Neural progenitor cell (in vitro differentiated cells): ENCODE measurements around the gene MAD1L1. TPM values are rescaled to one million over a fixed set of nuclear protein-coding genes. Genes with fewer than 3 reads are reported as not detected.
A peak's percentile ranks its signal among the peaks of the same experiment; 100 is the strongest.

Source experiments
- DNase-seq: peaks from one replicate; pipeline ENCODE4 v3.0.0-alpha.2; 2016; ENCODE audit warnings: low spot score
- H2AFZ ChIP-seq: fragments of 200-600 bp; sonication (generic); replicated peaks from 2 replicates; pipeline ENCODE4 v1.6.1; 2016; ENCODE audit warnings: antibody characterized with exemption
- H3F3A ChIP-seq: fragments of 200-600 bp; sonication (generic); 2 replicates; pipeline ENCODE4 v1.6.1; 2016; ENCODE audit warnings: antibody characterized with exemption, low read depth
- H3K27ac ChIP-seq: fragments of 200-600 bp; sonication (generic); 2 replicates; pipeline ENCODE4 v1.5.1; 2016; ENCODE audit warnings: mild to moderate bottlenecking
- H3K27me3 ChIP-seq: fragments of 200-600 bp; sonication (generic); 2 replicates; pipeline ENCODE4 v1.6.1; 2016; ENCODE audit warnings: mild to moderate bottlenecking, moderate library complexity
- H3K36me3 ChIP-seq: fragments of 200-600 bp; sonication (generic); 2 replicates; pipeline ENCODE4 v1.5.1; 2016
- H3K4me1 ChIP-seq: fragments of 200-600 bp; sonication (generic); 2 replicates; pipeline ENCODE4 v1.6.1; 2016; ENCODE audit warnings: mixed run types
- H3K4me2 ChIP-seq: fragments of 200-600 bp; sonication (generic); 2 replicates; pipeline ENCODE4 v1.6.1; 2016
- H3K4me3 ChIP-seq: fragments of 200-600 bp; sonication (generic); 2 replicates; pipeline ENCODE4 v1.5.1; 2016
- H3K79me2 ChIP-seq: fragments of 200-600 bp; sonication (generic); 2 replicates; pipeline ENCODE4 v1.6.1; 2016; ENCODE audit warnings: low read depth
- H3K9ac ChIP-seq: fragments of 200-600 bp; sonication (generic); 2 replicates; pipeline ENCODE4 v1.6.1; 2016
- H3K9me3 ChIP-seq: fragments of 200-600 bp; sonication (generic); 2 replicates; pipeline ENCODE4 v1.5.1; 2016; ENCODE audit warnings: low read depth
- H4K20me1 ChIP-seq: fragments of 200-600 bp; sonication (generic); 2 replicates; pipeline ENCODE4 v1.6.1; 2016; ENCODE audit warnings: low read depth
- H3K27ac Mint-ChIP-seq: 3 replicates; pipeline ENCODE4 v1.8.0; 2021; ENCODE audit warnings: mixed read lengths
- H3K27me3 Mint-ChIP-seq: 2 replicates; pipeline ENCODE4 v1.8.0; 2022; ENCODE audit warnings: low read depth, mild to moderate bottlenecking, inconsistent platforms, moderate library complexity, mixed read lengths; ENCODE audit not compliant: insufficient read depth
- H3K36me3 Mint-ChIP-seq: 3 replicates; pipeline ENCODE4 v1.8.0; 2021; ENCODE audit warnings: mixed read lengths
- H3K4me1 Mint-ChIP-seq: 3 replicates; pipeline ENCODE4 v1.8.0; 2021; ENCODE audit warnings: mixed read lengths
- H3K4me3 Mint-ChIP-seq: 3 replicates; pipeline ENCODE4 v1.8.0; 2021; ENCODE audit warnings: mild to moderate bottlenecking, moderate library complexity, mixed read lengths
- H3K9me3 Mint-ChIP-seq: 3 replicates; pipeline ENCODE4 v1.8.0; 2020; ENCODE audit warnings: mixed read lengths
- EZH2 ChIP-seq: fragments of 200-600 bp; sonication (generic); IDR thresholded peaks from 2 replicates; pipeline ENCODE4 v1.6.1; 2017; ENCODE audit warnings: antibody characterized with exemption, mild to moderate bottlenecking, moderate library complexity
- EZH2phosphoT487 ChIP-seq: fragments of 200-600 bp; sonication (generic); IDR thresholded peaks from 2 replicates; pipeline ENCODE4 v1.6.1; 2017; ENCODE audit warnings: antibody characterized with exemption
- total RNA-seq: library from RNA; depleted of rRNA; stranded (reverse); fragments of >200 nt; gene quantifications from 2 replicates; pipeline ENCODE4 v1.2.3, GENCODE V29; 2015; ENCODE audit warnings: low replicate concordance
- TF ChIP-seq, protein P1 (sequence below): fragments of 200-600 bp; sonication (generic); IDR thresholded peaks from 2 replicates; pipeline ENCODE4 v1.5.1; 2017; ENCODE audit warnings: antibody characterized with exemption, mild to moderate bottlenecking

MAD1L1 gene
- total RNA-seq, 1 donor from 2014 or later, result 23.7 TPM

DNA sequence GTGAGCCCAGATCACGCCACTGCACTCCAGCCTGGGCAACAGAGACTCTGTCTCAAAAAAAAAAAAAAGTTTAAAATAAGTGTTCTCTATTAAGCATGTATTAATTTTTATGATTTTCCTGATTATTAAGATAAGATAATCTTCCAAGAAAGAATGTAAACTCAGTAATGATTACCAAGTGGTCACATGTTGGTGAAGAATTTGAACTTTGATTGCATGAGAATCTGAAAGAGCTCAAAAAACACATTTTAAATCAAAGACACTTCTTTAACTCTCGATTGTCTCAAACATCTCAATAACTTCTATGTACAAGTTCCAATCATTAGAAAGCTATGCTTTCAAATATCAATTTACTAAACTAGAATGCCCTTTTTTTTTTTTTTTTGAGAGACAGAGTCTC, 47.7 kb upstream of the MAD1L1 start:
- no peak for TF ChIP-seq EZH2
- TF ChIP-seq, protein P1, sequence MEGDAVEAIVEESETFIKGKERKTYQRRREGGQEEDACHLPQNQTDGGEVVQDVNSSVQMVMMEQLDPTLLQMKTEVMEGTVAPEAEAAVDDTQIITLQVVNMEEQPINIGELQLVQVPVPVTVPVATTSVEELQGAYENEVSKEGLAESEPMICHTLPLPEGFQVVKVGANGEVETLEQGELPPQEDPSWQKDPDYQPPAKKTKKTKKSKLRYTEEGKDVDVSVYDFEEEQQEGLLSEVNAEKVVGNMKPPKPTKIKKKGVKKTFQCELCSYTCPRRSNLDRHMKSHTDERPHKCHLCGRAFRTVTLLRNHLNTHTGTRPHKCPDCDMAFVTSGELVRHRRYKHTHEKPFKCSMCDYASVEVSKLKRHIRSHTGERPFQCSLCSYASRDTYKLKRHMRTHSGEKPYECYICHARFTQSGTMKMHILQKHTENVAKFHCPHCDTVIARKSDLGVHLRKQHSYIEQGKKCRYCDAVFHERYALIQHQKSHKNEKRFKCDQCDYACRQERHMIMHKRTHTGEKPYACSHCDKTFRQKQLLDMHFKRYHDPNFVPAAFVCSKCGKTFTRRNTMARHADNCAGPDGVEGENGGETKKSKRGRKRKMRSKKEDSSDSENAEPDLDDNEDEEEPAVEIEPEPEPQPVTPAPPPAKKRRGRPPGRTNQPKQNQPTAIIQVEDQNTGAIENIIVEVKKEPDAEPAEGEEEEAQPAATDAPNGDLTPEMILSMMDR, result no peak
- no peak for TF ChIP-seq EZH2phosphoT487
- no peaks in the 10 kb centered on the region for H3K36me3 Mint-ChIP-seq
- no peaks in the 10 kb centered on the region for H3K9me3 ChIP-seq
- peaks cover 6% of the 10 kb centered on the region for H3K4me1 ChIP-seq
- H3K4me1 Mint-ChIP-seq, result peaks cover 40% of the 10 kb centered on the region
- no peak overlapping the region for H3K9ac ChIP-seq
- no peak overlapping the region for H3K27ac ChIP-seq
- H4K20me1 ChIP-seq, result peaks cover 13% of the 10 kb centered on the region
- H3K27ac Mint-ChIP-seq, result no peak overlapping the region
- no peak overlapping the region for H3K4me3 ChIP-seq
- H3K4me2 ChIP-seq, result no peak overlapping the region
- peaks cover 27% of the 10 kb centered on the region for H3K79me2 ChIP-seq
- no peak for DNase-seq
- H3K27me3 Mint-ChIP-seq, result peaks cover 3% of the 10 kb centered on the region
- no peaks in the 10 kb centered on the region for H3K36me3 ChIP-seq
- no peaks in the 10 kb centered on the region for H3K9me3 Mint-ChIP-seq
- no peak overlapping the region for H2AFZ ChIP-seq
- H3K4me3 Mint-ChIP-seq, result no peak overlapping the region
- no peaks in the 10 kb centered on the region for H3F3A ChIP-seq
- H3K27me3 ChIP-seq, result no peaks in the 10 kb centered on the region

DNA sequence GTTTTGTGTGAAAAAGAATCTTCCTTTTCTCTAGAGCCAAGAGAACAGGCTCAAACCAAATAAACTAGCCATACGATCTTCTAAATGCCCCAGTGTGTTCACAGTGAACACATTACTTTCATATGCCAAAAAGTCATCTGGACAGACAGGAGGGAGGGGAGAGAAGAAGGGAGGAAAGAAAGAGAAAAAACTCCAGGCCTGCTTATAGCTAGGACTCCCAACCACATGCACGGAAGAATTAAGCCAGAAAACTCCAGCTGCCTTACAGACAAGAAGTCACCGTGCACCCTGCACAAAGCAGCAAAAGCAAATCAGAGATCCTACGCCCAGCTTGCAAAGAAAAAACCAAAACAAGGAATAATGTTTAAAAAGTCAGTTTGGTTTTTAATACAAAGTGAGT, 47.2 kb upstream of the MAD1L1 start:
- Histone ChIP-seq H3K79me2 (peaks cover 27% of the 10 kb centered on the region), H3K4me3 (no peak overlapping the region), H3F3A (no peaks in the 10 kb centered on the region), H3K9ac (no peak overlapping the region), H3K36me3 (no peaks in the 10 kb centered on the region), H3K4me1 (peaks cover 6% of the 10 kb centered on the region), H3K27ac (no peak overlapping the region), H2AFZ (no peak overlapping the region), H3K9me3 (no peaks in the 10 kb centered on the region), H4K20me1 (peaks cover 13% of the 10 kb centered on the region), H3K4me2 (no peak overlapping the region), H3K27me3 (no peaks in the 10 kb centered on the region)
- Mint-ChIP-seq H3K4me1 (peaks cover 40% of the 10 kb centered on the region), H3K4me3 (no peak overlapping the region), H3K9me3 (no peaks in the 10 kb centered on the region), H3K36me3 (no peaks in the 10 kb centered on the region), H3K27me3 (peaks cover 3% of the 10 kb centered on the region), H3K27ac (no peak overlapping the region)
- DNase-seq, result no peak
- TF ChIP-seq, protein P1, result no peak
- TF ChIP-seq EZH2phosphoT487, result no peak
- no peak for TF ChIP-seq EZH2

DNA sequence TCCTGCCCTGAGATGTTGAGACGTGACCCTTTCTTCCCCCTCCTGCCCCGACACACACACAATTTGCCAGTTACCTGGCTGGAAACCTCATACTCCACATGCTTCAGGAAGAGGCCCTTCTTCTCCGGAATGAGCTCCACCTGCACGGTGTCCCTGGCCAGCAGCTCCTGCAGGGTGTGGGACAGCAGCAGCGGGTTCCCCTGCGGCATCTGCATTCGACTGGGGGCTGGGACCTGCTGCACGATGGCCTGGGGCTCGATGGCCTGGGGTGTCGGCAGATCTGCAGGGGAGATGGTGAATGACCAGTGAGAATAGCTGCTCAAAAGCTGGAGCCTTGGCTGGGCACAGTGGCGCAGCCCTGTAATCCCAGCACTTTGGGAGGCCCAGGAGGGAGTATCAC, 45.3 kb upstream of the MAD1L1 start:
- TF ChIP-seq, protein P1, result no peak
- TF ChIP-seq EZH2, result no peak
- TF ChIP-seq EZH2phosphoT487, result no peak
- no peak overlapping the region for H3K4me3 Mint-ChIP-seq
- no peak for DNase-seq

More for the DNA sequence above, 45.3 kb upstream of the MAD1L1 start:
- no peak overlapping the region for H3K9ac ChIP-seq
- no peak overlapping the region for H2AFZ ChIP-seq
- Mint-ChIP-seq H3K4me1 (peaks cover 33% of the 10 kb centered on the region), H3K36me3 (no peaks in the 10 kb centered on the region), H3K9me3 (no peaks in the 10 kb centered on the region), H3K27me3 (peaks cover 3% of the 10 kb centered on the region), H3K27ac (peak overlapping the region; percentile 24)
- peaks cover 6% of the 10 kb centered on the region for H3K4me1 ChIP-seq
- peaks cover 13% of the 10 kb centered on the region for H4K20me1 ChIP-seq
- H3K9me3 ChIP-seq, result no peaks in the 10 kb centered on the region
- no peak overlapping the region for H3K4me3 ChIP-seq
- H3K27ac ChIP-seq, result no peak overlapping the region
- H3K36me3 ChIP-seq, result no peaks in the 10 kb centered on the region
- H3F3A ChIP-seq, result no peaks in the 10 kb centered on the region
- H3K4me2 ChIP-seq, result no peak overlapping the region
- H3K27me3 ChIP-seq, result no peaks in the 10 kb centered on the region
- H3K79me2 ChIP-seq, result peaks cover 27% of the 10 kb centered on the region
